K562 (cell line): ENCODE data around the gene WDFY2. TPM values are rescaled to one million over a fixed set of nuclear protein-coding genes. Genes with fewer than 3 reads are reported as not detected.

Experiments used
- ATF3 ChIP-seq, 2 experiments: fragments of 450-650 bp in 1 of 2; sonication (generic) in 1 of 2; formaldehyde crosslinking in 1 of 2; IDR thresholded peaks in 1 of 2; conservative IDR thresholded peaks in 1 of 2; 2 replicates each; pipeline versions ENCODE4 v1.6.1 to v1.8.1; 2016 to 2023; ENCODE audit warnings: mild to moderate bottlenecking in 2 of 2, moderate library complexity in 2 of 2, inconsistent platforms in 1 of 2, missing genetic modification reagents in 1 of 2
- BRD9 ChIP-seq: fragments of 450-650 bp; IDR thresholded peaks from 2 replicates; pipeline ENCODE4 v1.6.1; 2018; ENCODE audit warnings: low read depth; ENCODE audit not compliant: partially characterized antibody
- CHAMP1 ChIP-seq: fragments of 450-650 bp; IDR thresholded peaks from 2 replicates; pipeline ENCODE4 v1.6.1; 2016; ENCODE audit warnings: mild to moderate bottlenecking
- CXXC5 ChIP-seq: fragments of 250-450 bp; sonication (Bioruptor Pico); IDR thresholded peaks from 2 replicates; pipeline ENCODE4 v1.8.0; 2022; ENCODE audit warnings: inconsistent platforms, mild to moderate bottlenecking, moderate library complexity
- ETS1 ChIP-seq: conservative IDR thresholded peaks from 2 replicates; pipeline ENCODE4 v1.6.1; 2011; ENCODE audit warnings: low read depth, mild to moderate bottlenecking, low read length; ENCODE audit not compliant: control insufficient read depth
- FOS ChIP-seq: IDR thresholded peaks from 3 replicates; pipeline ENCODE4 v1.6.1; 2011; ENCODE audit not compliant: insufficient read length; ENCODE audit errors: extremely low read depth
- KLF1 ChIP-seq: fragments of 450-650 bp; IDR thresholded peaks from 2 replicates; pipeline ENCODE4 v1.6.1; 2016; ENCODE audit warnings: missing genetic modification characterization, missing compliant biosample characterization
- LEF1 ChIP-seq: fragments of 450-650 bp; IDR thresholded peaks from 2 replicates; pipeline ENCODE4 v1.6.1; 2016; ENCODE audit warnings: mild to moderate bottlenecking
- NBN ChIP-seq: fragments of 450-650 bp; IDR thresholded peaks from 2 replicates; pipeline ENCODE4 v1.6.1; 2016; ENCODE audit warnings: low read depth, mild to moderate bottlenecking
- PTRF ChIP-seq: fragments of 450-650 bp; IDR thresholded peaks from 2 replicates; pipeline ENCODE4 v1.6.1; 2016; ENCODE audit warnings: mild to moderate bottlenecking, missing genetic modification characterization, missing compliant biosample characterization
- RBFOX2 ChIP-seq: fragments of 200-400 bp; formaldehyde crosslinking; IDR thresholded peaks from 2 replicates; pipeline ENCODE4 v1.6.1; 2017; ENCODE audit warnings: low read depth, mild to moderate bottlenecking, low read length, moderate library complexity
- SFPQ ChIP-seq: fragments of 200-400 bp; formaldehyde crosslinking; IDR thresholded peaks from 2 replicates; pipeline ENCODE4 v1.6.1; 2017; ENCODE audit warnings: mild to moderate bottlenecking, low read depth, low read length, moderate library complexity
- SMAD4 ChIP-seq: fragments of 250-450 bp; sonication (Bioruptor Pico); conservative IDR thresholded peaks from 2 replicates; pipeline ENCODE4 v1.8.0; 2021; ENCODE audit warnings: inconsistent platforms, mild to moderate bottlenecking, moderate library complexity
- SMARCE1 ChIP-seq: fragments of 450-650 bp; IDR thresholded peaks from 2 replicates; pipeline ENCODE4 v1.7.1; 2016; ENCODE audit warnings: mild to moderate bottlenecking
- SRSF1 ChIP-seq: fragments of 200-400 bp; formaldehyde crosslinking; IDR thresholded peaks from 2 replicates; pipeline ENCODE4 v1.6.1; 2017; ENCODE audit warnings: mild to moderate bottlenecking, low read depth, low read length, moderate library complexity
- STAT6 ChIP-seq: sonication (generic); formaldehyde crosslinking; IDR thresholded peaks from 2 replicates; pipeline ENCODE4 v1.8.1; 2023; ENCODE audit warnings: mild to moderate bottlenecking, missing genetic modification reagents
- U2AF1 ChIP-seq: fragments of 200-400 bp; formaldehyde crosslinking; optimal IDR thresholded peaks from 2 replicates; pipeline ENCODE3; 2017; ENCODE audit warnings: mild to moderate bottlenecking, low read depth, low read length, moderate library complexity
- ZNF184 ChIP-seq: sonication (generic); formaldehyde crosslinking; IDR thresholded peaks from 2 replicates; pipeline ENCODE4 v1.5.0; 2020; ENCODE audit warnings: missing genetic modification reagents
- ZNF695 ChIP-seq: fragments of 450-650 bp; formaldehyde crosslinking; IDR thresholded peaks from 2 replicates; pipeline ENCODE4 v1.4.0; 2020; ENCODE audit warnings: mild to moderate bottlenecking, moderate library complexity
- ZNF766 ChIP-seq: fragments of 200-800 bp; sonication (Bioruptor generic); conservative IDR thresholded peaks from 2 replicates; pipeline ENCODE4 v1.6.1; 2016; ENCODE audit warnings: missing genetic modification characterization, missing compliant biosample characterization
- polyA plus RNA-seq, 8 experiments: library from polyadenylated mRNA; depleted of rRNA in 4 of 8; stranded (reverse) in 5 of 8; unstranded in 3 of 8; fragments of >200 nt; fragmentation: Nextera tagmentation in 2 of 8; fragmentation: Illumina TruSeq in 1 of 8; extraction: Ambion mirVana in 2 of 8; extraction: Trizol in 1 of 8; gene quantifications; 2 replicates each; pipeline versions ENCODE4 v1.2.1 to v1.2.3, GENCODE V29; 2011 to 2014; ENCODE audit warnings: inconsistent platforms in 1 of 8, missing spikeins in 1 of 8
- total RNA-seq, 7 experiments: library from RNA; depleted of rRNA in 6 of 7; stranded (reverse); fragments of >200 nt in 6 of 7; fragmentation: Illumina TruSeq in 2 of 7; extraction: Trizol in 2 of 7; gene quantifications; 2 replicates each; pipeline versions ENCODE4 v1.2.1 to v1.2.3, GENCODE V29; 2011 to 2021; ENCODE audit warnings: low replicate concordance in 1 of 7

Gene WDFY2
- total and polyA plus RNA-seq, 9 of the 15 experiments (the other 6 are each of a cell fraction or from before 2014, with no cell fraction given): 0.66 to 6.4 (median 4.4) TPM

- TF ChIP-seq ATF3 (IDR thresholded peaks at IDR 0.05) (peak; percentile 88), ATF3 (CRISPR knock-in tag; conservative IDR thresholded peaks at IDR 0.05) (no peak), NBN (no peak), CXXC5 (CRISPR knock-in tag) (no peak), SMAD4 (CRISPR knock-in tag) (peak; percentile 61), PTRF (tag) (no peak), STAT6 (no peak), SFPQ (no peak), ZNF184 (CRISPR knock-in tag) (no peak), BRD9 (no peak), LEF1 (no peak; the same call in 1 of the 2 replicates), SMARCE1 (peak; percentile 82; the same call in 1 of the 2 replicates), ETS1 (no peak), RBFOX2 (no peak), SRSF1 (no peak), ZNF695 (CRISPR knock-in tag) (no peak), U2AF1 (no peak), CHAMP1 (no peak), FOS (peak; percentile 58), KLF1 (no peak), ZNF766 (CRISPR knock-in tag) (no peak)
Observed at GRCh38 chr13:51549050-51549449, 35.2 kb upstream of the WDFY2 start (continued).
